B cell (primary cell): ENCODE data around the gene SSTR1.

Experiments
- CTCF ChIP-seq: fragments of 200-600 bp; IDR thresholded peaks from one replicate; pipeline ENCODE4 v1.8.0; 2022; ENCODE audit warnings: antibody characterized with exemption, mild to moderate bottlenecking
- EZH2 ChIP-seq: IDR thresholded peaks from 2 replicates; pipeline ENCODE4 v1.6.1; 2012; ENCODE audit warnings: borderline replicate concordance, low read depth, mild to moderate bottlenecking, moderate library complexity, low read length; ENCODE audit not compliant: insufficient read depth, poor library complexity, severe bottlenecking

GRCh38 chr14:38207377-38207735, 348 bp upstream of the SSTR1 start:
- TF ChIP-seq CTCF (no peak), EZH2 (no peak)
